Hematopoietic multipotent progenitor cell (in vitro differentiated cells): Measurements from ENCODE around the gene CYP1B1. TPM values are rescaled to one million over a fixed set of nuclear protein-coding genes. Genes with fewer than 3 reads are reported as not detected.
"Not testable (repeated sequence)": the region's sequence is repeated elsewhere in the genome, so short reads cannot be mapped to it uniquely, and the experiment has no call there.

Source experiments
- DNase-seq, 3 donors: peaks; one replicate each; pipeline ENCODE4 v3.0.0-alpha.2; 2011 to 2015; ENCODE audit warnings: low read depth in 2 of 3, low spot score in 2 of 3
- total RNA-seq: library from RNA; depleted of rRNA; stranded (reverse); fragments of >200 nt; gene quantifications from one replicate; pipeline ENCODE4 v1.2.3, GENCODE V29; 2012

Gene CYP1B1
- total RNA-seq, 1 donor, result 2.7 TPM

DNA sequence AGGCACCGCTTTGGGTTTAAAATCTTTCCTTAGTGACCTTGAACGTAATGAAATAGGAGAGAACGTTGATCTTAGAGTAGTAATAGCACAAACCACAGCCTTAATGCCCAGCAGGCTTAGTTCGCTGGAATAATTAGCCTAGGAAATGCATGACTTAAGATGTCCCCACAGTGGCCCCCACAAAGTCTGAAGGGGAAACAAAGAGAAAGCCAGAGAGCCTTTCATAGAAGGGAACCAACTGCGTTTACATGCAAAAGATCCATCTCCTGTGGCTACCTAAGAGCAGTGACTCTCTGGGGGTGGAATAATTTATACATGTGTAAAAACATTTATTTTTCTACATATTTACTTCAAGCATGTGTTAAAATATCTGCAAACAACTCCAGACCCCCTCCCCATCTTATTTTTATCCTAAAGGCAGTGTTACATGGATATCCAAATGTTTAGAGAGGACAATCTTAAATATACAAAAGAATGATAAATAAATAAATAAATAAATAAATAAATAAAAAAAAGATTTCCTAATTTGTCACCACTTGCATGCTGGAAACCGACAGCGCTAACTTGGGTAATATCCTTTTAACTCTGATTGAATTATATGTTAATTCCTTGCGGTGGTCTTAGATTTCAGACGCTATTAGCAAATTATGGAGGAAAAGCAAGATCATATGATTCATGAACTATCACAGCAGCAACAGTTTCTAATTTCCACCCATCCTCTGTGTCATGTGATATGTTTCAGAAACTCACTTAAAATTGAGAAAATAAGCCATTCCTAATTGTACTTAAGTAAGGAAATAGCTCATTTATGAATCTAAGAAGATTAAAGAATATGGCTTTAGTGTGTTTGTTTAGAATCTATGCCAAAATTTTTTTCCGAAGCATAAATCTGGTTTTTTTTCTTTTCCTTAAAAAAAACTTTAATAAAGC is 23.4 kb upstream of the CYP1B1 start:
- no peak for DNase-seq

DNA sequence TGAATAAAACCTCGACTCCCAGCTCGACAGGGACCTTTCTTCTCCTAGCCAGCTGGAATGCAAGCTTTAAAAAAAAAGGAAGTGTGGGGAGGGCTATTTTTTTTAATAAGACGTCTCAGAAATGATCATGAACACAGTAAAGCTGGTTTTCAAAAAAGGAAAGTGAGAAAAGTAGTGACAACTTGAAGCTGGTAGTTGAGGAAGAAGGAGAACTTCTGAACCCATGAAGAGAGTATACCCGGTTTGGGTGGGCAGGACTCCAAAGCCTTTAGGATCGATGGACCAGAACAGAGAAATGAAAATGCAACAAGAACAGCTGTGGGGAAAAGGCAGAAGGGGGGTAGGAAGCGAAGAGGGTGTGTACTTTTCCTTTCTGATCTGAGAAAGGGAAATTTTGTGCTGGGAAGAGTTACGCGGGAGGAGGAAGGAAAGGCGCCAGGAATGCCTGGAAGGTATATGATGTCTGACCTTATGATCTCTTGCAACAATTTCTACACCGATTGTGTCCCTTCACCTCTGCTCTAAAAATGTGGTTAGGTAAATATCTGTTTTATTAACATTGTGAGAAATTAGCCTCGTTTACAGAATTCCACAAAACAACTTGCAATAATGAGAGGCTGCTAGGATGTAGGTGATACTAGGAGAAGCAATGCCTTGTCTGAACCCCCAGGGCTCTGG is 22.6 kb upstream of the CYP1B1 start:
- no peak for DNase-seq

DNA sequence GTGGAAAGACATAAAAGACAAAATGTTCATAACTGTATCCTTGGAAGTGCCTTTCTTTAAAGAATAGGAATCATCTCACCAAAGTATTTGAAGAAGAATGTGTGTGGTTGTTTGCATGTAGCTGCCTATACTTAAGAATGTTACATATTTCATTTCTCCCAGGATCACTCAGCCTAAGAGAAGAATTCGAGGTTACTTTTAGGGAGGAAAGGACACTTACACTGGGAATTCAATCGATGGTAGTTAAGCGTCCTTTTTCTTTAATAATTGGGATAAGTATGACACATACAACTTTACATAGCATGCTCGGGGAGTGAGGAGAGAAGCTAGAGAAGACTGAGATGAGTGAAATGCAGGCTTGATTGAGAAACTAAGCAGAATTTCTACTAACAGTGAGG is 22.0 kb upstream of the CYP1B1 start:
- no peak for DNase-seq

GRCh38 chr2:38097258-38097987 is 21.5 kb upstream of the CYP1B1 start:
- no peak for DNase-seq

- peak in 1 of 3 donors; percentile 37 for DNase-seq
Observed at GRCh38 chr2:38095996-38096861, 20.3 kb upstream of the CYP1B1 start.

- no peak for DNase-seq
Observed at GRCh38 chr2:38095079-38095995, 19.4 kb upstream of the CYP1B1 start.

- DNase-seq, result no peak
Observed at GRCh38 chr2:38093527-38094165, 17.7 kb upstream of the CYP1B1 start.

DNA sequence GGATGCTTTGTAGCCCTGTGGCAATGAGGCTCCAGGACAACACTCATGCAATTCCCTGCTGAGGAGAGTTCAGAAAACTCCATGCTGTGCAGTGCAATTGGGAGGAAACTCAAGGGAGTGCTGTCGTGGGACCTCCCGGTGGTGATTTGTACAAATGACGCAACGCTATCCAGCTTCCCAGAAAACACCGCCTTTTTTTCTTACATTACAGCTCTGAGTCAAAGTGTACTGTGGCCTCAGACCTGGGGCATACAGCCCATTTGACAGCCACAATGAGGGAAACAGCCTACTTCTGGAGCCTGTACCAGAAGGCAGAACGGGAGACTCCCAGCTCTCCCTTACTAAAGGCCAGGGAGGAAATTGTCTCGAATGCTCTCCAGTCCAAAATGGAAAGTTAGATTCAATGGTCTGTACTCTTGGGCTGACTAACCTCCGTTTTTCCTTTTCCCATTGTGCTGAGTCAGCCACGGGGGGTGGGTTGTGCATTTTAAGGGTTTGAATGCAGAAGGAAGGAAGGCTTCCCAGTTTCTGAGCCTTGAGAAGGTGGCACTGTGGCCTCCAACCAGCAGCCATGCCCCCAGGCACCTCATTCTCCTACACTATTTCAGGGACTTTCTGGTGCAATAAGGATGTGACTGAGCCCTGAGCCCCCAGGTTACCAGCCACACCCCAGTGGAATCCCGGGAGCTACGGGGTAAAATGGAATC is 16.4 kb upstream of the CYP1B1 start:
- DNase-seq, result no peak

GRCh38 chr2:38091760-38092159 is 15.8 kb upstream of the CYP1B1 start:
- DNase-seq, result no peak

- DNase-seq, result no peak
Observed at GRCh38 chr2:38090928-38091327, 15.0 kb upstream of the CYP1B1 start.

GRCh38 chr2:38090212-38090611 is 14.3 kb upstream of the CYP1B1 start:
- not testable (repeated sequence) for DNase-seq

- not testable (repeated sequence) for DNase-seq
Observed at GRCh38 chr2:38085998-38086698, 10.2 kb upstream of the CYP1B1 start.

DNA sequence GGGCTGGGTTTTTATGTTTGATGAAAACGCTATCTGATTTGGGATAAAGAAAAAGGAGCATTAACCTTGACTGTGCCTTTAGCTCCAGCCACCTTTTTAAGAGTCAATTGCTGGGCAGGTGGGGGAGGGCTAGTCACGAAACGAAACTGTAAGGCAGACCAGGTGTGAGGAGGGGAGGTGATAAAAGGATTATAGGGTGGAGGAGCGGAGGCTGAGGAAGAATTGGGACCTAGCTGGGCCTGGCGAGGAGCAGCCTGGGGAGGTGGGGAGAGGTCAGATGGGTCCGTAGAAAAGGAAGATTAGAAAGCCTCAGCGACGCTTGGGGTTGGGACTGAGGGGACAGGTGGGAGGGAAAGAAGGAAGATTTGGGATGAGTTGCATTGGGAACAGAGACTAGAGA is 8.6 kb upstream of the CYP1B1 start:
- DNase-seq, result not testable (repeated sequence)

GRCh38 chr2:38082727-38083126 is 6.8 kb upstream of the CYP1B1 start:
- not testable (repeated sequence) for DNase-seq

- no peak for DNase-seq
Observed at GRCh38 chr2:38080346-38080745, 4.4 kb upstream of the CYP1B1 start.

GRCh38 chr2:38079116-38080052 is 3.4 kb upstream of the CYP1B1 start:
- DNase-seq, result no peak

GRCh38 chr2:38077431-38077769 is 1.4 kb upstream of the CYP1B1 start:
- DNase-seq, result no peak
